Thyroid gland (tissue), 4 donors: ENCODE measurements around the gene CIDEC. TPM values are rescaled to one million over a fixed set of nuclear protein-coding genes. Genes with fewer than 3 reads are reported as not detected.

ENCODE experiments used
- DNase-seq, 2 donors: peaks; one replicate each; pipeline ENCODE4 v3.0.0-alpha.2; 2019
- H3K27ac ChIP-seq, 3 donors: fragments of 200-600 bp; sonication (generic); 1 replicate in 2 of 3; 2 replicates in 1 of 3; pipeline ENCODE4 v1.5.1; 2016 to 2019; ENCODE audit warnings: mild to moderate bottlenecking in 1 of 3, moderate library complexity in 1 of 3
- H3K27me3 ChIP-seq: fragments of 200-600 bp; sonication (generic); one replicate; pipeline ENCODE4 v1.5.1; 2019
- H3K36me3 ChIP-seq, 2 donors: fragments of 200-600 bp; sonication (generic); one replicate each; pipeline ENCODE4 v1.5.1; 2016 to 2019
- H3K4me1 ChIP-seq, 2 donors: fragments of 200-600 bp; sonication (generic); one replicate each; pipeline ENCODE4 v1.5.1; 2017 to 2019
- H3K4me3 ChIP-seq, 3 donors: fragments of 200-600 bp; sonication (generic); replicated peaks in 1 of 3; 1 replicate in 2 of 3; 2 replicates in 1 of 3; pipeline ENCODE4 v1.5.1; 2016; ENCODE audit warnings: mild to moderate bottlenecking in 1 of 3
- H3K9me3 ChIP-seq: fragments of 200-600 bp; sonication (generic); one replicate; pipeline ENCODE4 v1.5.1; 2017
- CTCF ChIP-seq, 6 experiments: fragments of 200-600 bp in 3 of 6; fragments of 450-650 bp in 3 of 6; sonication (generic) in 3 of 6; IDR thresholded peaks; one replicate each; pipeline ENCODE4 v1.5.1; 2016 to 2019; ENCODE audit warnings: antibody characterized with exemption in 6 of 6, mild to moderate bottlenecking in 2 of 6, inconsistent platforms in 1 of 6, moderate library complexity in 1 of 6
- POLR2A ChIP-seq, 2 donors: fragments of 450-650 bp; IDR thresholded peaks; one replicate each; pipeline ENCODE4 v1.6.1; 2017; ENCODE audit warnings: antibody characterized with exemption in 2 of 2, mild to moderate bottlenecking in 2 of 2, moderate library complexity in 1 of 2
- WGBS, 2 donors: methylation state at CpG; one replicate each; pipeline ENCODE4 v1.1.5; 2017; 5-methylcytosine and 5-hydroxymethylcytosine counted together
- intact Hi-C: fragments of 100-400 bp; cut with DNase I; formaldehyde crosslinking; loops from one replicate; pipeline ENCODE4 v1.15.1; 2023
- total RNA-seq, 4 donors: library from RNA; depleted of rRNA; stranded (reverse); fragments of >200 nt; gene quantifications; one replicate each; pipeline ENCODE4 v1.2.3, GENCODE V29; 2016

CIDEC gene
- total RNA-seq, 4 donors from 2014 or later: 2.2 to 9.4 (median 3.0) TPM

GRCh38 chr3:9916734-9917680 is 37.0 kb upstream of the CIDEC start, which contains the start of gene IL17RC:
TSS of gene IL17RC (plus strand) at chr3:9917098. CDS start at chr3:9917316, 218 bp downstream.
- Histone ChIP-seq H3K4me1 (peaks cover 29 to 33% of the 10 kb centered on the region in 2 donors), H3K4me3 (peak within 1 kb of the TSS; percentile 25 to 46 (median 34)), H3K9me3 (no peaks in the 10 kb centered on the region), H3K27me3 (no peaks in the 10 kb centered on the region), H3K36me3 (no peaks in the 10 kb centered on the region), H3K27ac (peak within 1 kb of the TSS; percentile 69 to 74 (median 71))
- intact Hi-C loops: no loop called here
- TF ChIP-seq POLR2A (IDR thresholded peaks at IDR 0.05) (peak in 1 of 2 donors; percentile 82), CTCF (IDR thresholded peaks at IDR 0.05) (no peak)
- peak; percentile 92 for DNase-seq
- WGBS, 2 donors: 4 to 9% methylated on average over 12 to 14 of the region's 19 CpGs

- Histone ChIP-seq H3K36me3 (no peaks in the 10 kb centered on the region), H3K27ac (peak overlapping the region; percentile 69 to 74 (median 71)), H3K9me3 (no peaks in the 10 kb centered on the region), H3K27me3 (no peaks in the 10 kb centered on the region), H3K4me3 (peak overlapping the region in 2 of 3 donors; percentile 26 to 46), H3K4me1 (peaks cover 29 to 33% of the 10 kb centered on the region in 2 donors)
- DNase-seq: peak in 1 of 2 donors; percentile 22
- intact Hi-C loops: no loop called here
- WGBS, 2 donors: 45 to 59% methylated on average over 5 to 7 of the region's 7 CpGs
- TF ChIP-seq CTCF (IDR thresholded peaks at IDR 0.05): no peak
- TF ChIP-seq POLR2A (IDR thresholded peaks at IDR 0.05): no peak
Observed at GRCh38 chr3:9916346-9916733, 36.3 kb upstream of the CIDEC start.

GRCh38 chr3:9915254-9916141 is 35.4 kb upstream of the CIDEC start:
- peak; percentile 64 to 71 for DNase-seq
- Histone ChIP-seq H3K27me3 (no peaks in the 10 kb centered on the region), H3K4me3 (peak overlapping the region; percentile 10 to 46 (median 25)), H3K27ac (peak overlapping the region; percentile 15 to 74 (median 71)), H3K9me3 (no peaks in the 10 kb centered on the region), H3K4me1 (peaks cover 29 to 33% of the 10 kb centered on the region in 2 donors), H3K36me3 (no peaks in the 10 kb centered on the region)
- intact Hi-C loops: no loop called here
- WGBS, 2 donors: 2 to 20% methylated on average over 1 to 25 of the region's 99 CpGs
- TF ChIP-seq POLR2A (IDR thresholded peaks at IDR 0.05) (peak in 1 of 2 donors; percentile 39), CTCF (IDR thresholded peaks at IDR 0.05) (peak in 3 of 6 experiments; percentile 14 to 44 (median 20))

- Histone ChIP-seq H3K36me3 (no peaks in the 10 kb centered on the region), H3K4me1 (peaks cover 29 to 33% of the 10 kb centered on the region in 2 donors), H3K27ac (peak overlapping the region in 2 of 3 donors; percentile 71 to 74), H3K4me3 (peak overlapping the region in 1 of 3 donors; percentile 46), H3K9me3 (no peaks in the 10 kb centered on the region), H3K27me3 (no peaks in the 10 kb centered on the region)
- TF ChIP-seq CTCF (IDR thresholded peaks at IDR 0.05) (no peak), POLR2A (IDR thresholded peaks at IDR 0.05) (no peak)
- intact Hi-C loops: no loop called here
- DNase-seq: no peak
- 47 to 94% methylated on average over 5 to 8 of the region's 15 CpGs for WGBS, 2 donors
Observed at GRCh38 chr3:9914559-9915253, 34.7 kb upstream of the CIDEC start.
